HCT116 (cell line): ENCODE data around the gene DGKB. TPM values are rescaled to one million over a fixed set of nuclear protein-coding genes. Genes with fewer than 3 reads are reported as not detected.

Experiments
- ATAC-seq: fragments of 200-7000 bp; cut with Tn5 transposase; 2 replicates; pipeline ENCODE4 v1.9.1; 2020; ENCODE audit warnings: mild to moderate bottlenecking, moderate library complexity
- BruUV-seq: library from RNA; stranded (reverse); fragments of 400-500 nt; replicated peaks from 2 replicates; lab custom pipeline; 2021; lab: Mats Ljungman, UMichigan
- CTCF ChIA-PET: fragments of 300-600 bp; sonication (Branson Sonifier 250); formaldehyde crosslinking; loops from one replicate; lab custom pipeline; 2021; ENCODE audit warnings: antibody characterized with exemption; lab: Charles Lee
- POLR2A ChIA-PET: fragments of 300-600, 350-600 bp; sonication (Branson Sonifier 250); formaldehyde crosslinking; loops from one replicate; lab custom pipeline; 2021; ENCODE audit warnings: antibody characterized with exemption; lab: Charles Lee
- RAD21 ChIA-PET, 2 experiments: fragments of 300-600 bp; sonication (Branson Sonifier 250); formaldehyde crosslinking; loops; one replicate each; lab custom pipeline; 2023; ENCODE audit warnings: low total read pairs in 2 of 2; ENCODE audit not compliant: uncharacterized antibody in 2 of 2, unreplicated experiment in 2 of 2, low non-redundant PET in 1 of 2; lab: Charles Lee
- DNase-seq: peaks from one replicate; pipeline ENCODE4 v3.0.0-alpha.2; 2010; ENCODE audit warnings: low read depth, low spot score
- H2AFZ ChIP-seq: fragments of 200-600 bp; shearing (Covaris generic), sonication (generic); 2 replicates; pipeline ENCODE4 v1.6.1; 2017; ENCODE audit warnings: low read depth, mixed run types, mixed read lengths, antibody characterized with exemption, low read length; ENCODE audit not compliant: poor library complexity, severe bottlenecking
- H3K27ac ChIP-seq: 2 replicates; pipeline ENCODE4 v1.5.1; 2012; ENCODE audit warnings: low read depth, low read length
- H3K27me3 ChIP-seq: fragments of 200-600 bp; sonication (generic); 2 replicates; pipeline ENCODE4 v1.6.1; 2016; ENCODE audit warnings: mixed run types, low read length, mixed read lengths; ENCODE audit not compliant: insufficient read depth
- H3K36me3 ChIP-seq, 2 experiments: fragments of 200-500 bp in 1 of 2; fragments of 200-600 bp in 1 of 2; sonication (Bioruptor generic) in 1 of 2; sonication (generic) in 1 of 2; 2 replicates each; pipeline versions ENCODE4 v1.5.1 to v1.6.1; 2014 to 2016; ENCODE audit warnings: low read length in 2 of 2, inconsistent platforms in 1 of 2, mixed read lengths in 1 of 2, mixed run types in 1 of 2; ENCODE audit not compliant: insufficient read depth in 2 of 2, control insufficient read depth in 1 of 2
- H3K4me1 ChIP-seq, 2 experiments: fragments of 200-600 bp in 1 of 2; sonication (generic) in 1 of 2; 2 replicates each; pipeline versions ENCODE4 v1.5.1 to v1.6.1; 2012 to 2017; ENCODE audit warnings: low read length in 2 of 2, inconsistent platforms in 1 of 2, mild to moderate bottlenecking in 1 of 2, mixed read lengths in 1 of 2, mixed run types in 1 of 2, moderate library complexity in 1 of 2; ENCODE audit not compliant: insufficient read depth in 2 of 2, control insufficient read depth in 1 of 2
- H3K4me2 ChIP-seq: fragments of 200-600 bp; sonication (generic); 2 replicates; pipeline ENCODE4 v1.6.1; 2017; ENCODE audit warnings: mixed run types, low read length, mixed read lengths
- H3K4me3 ChIP-seq, 2 experiments: fragments of 200-600 bp in 1 of 2; sonication (generic) in 1 of 2; replicated peaks in 1 of 2; 2 replicates each; pipeline ENCODE4 v1.5.1; 2011 to 2016; ENCODE audit warnings: low read length in 2 of 2, control low read depth in 1 of 2, low read depth in 1 of 2, mild to moderate bottlenecking in 1 of 2, mixed read lengths in 1 of 2, mixed run types in 1 of 2
- H3K79me2 ChIP-seq: fragments of 200-600 bp; sonication (generic); 2 replicates; pipeline ENCODE4 v1.6.1; 2017; ENCODE audit warnings: mild to moderate bottlenecking, mixed run types, low read length, moderate library complexity, mixed read lengths; ENCODE audit not compliant: insufficient read depth
- H3K9ac ChIP-seq: fragments of 200-600 bp; sonication (generic); 2 replicates; pipeline ENCODE4 v1.6.1; 2016; ENCODE audit warnings: low read length, mixed read lengths
- H3K9me2 ChIP-seq: fragments of 200-600 bp; sonication (generic), shearing (Covaris generic); 2 replicates; pipeline ENCODE4 v1.6.1; 2017; ENCODE audit warnings: mixed run types, mild to moderate bottlenecking, moderate library complexity; ENCODE audit not compliant: insufficient read depth
- H3K9me3 ChIP-seq, 2 experiments: fragments of 200-500 bp in 1 of 2; fragments of 200-600 bp in 1 of 2; sonication (Bioruptor generic) in 1 of 2; sonication (generic) in 1 of 2; 2 replicates each; pipeline ENCODE4 v1.6.1; 2014 to 2017; ENCODE audit warnings: low read length in 2 of 2, mixed read lengths in 2 of 2, inconsistent platforms in 1 of 2, low read depth in 1 of 2, mild to moderate bottlenecking in 1 of 2, mixed run types in 1 of 2, moderate library complexity in 1 of 2; ENCODE audit not compliant: control insufficient read depth in 1 of 2, insufficient read depth in 1 of 2
- H4K20me1 ChIP-seq: fragments of 200-600 bp; sonication (generic), shearing (Covaris generic); 2 replicates; pipeline ENCODE4 v1.6.1; 2017; ENCODE audit warnings: mixed run types, mild to moderate bottlenecking, moderate library complexity; ENCODE audit not compliant: insufficient read depth
- ATF3 ChIP-seq: IDR thresholded peaks from 2 replicates; pipeline ENCODE4 v1.6.1; 2012
- CBX3 ChIP-seq: IDR thresholded peaks from 2 replicates; pipeline ENCODE4 v1.6.1; 2012; ENCODE audit warnings: low read depth
- CEBPB ChIP-seq: IDR thresholded peaks from 2 replicates; pipeline ENCODE4 v1.6.1; 2012; ENCODE audit warnings: low read depth
- EGR1 ChIP-seq: IDR thresholded peaks from 2 replicates; pipeline ENCODE4 v1.6.1; 2012; ENCODE audit warnings: low read depth
- ELF1 ChIP-seq: IDR thresholded peaks from 2 replicates; pipeline ENCODE4 v1.6.1; 2012; ENCODE audit warnings: low read depth, borderline replicate concordance
- EZH2 ChIP-seq: fragments of 200-600 bp; sonication (generic); IDR thresholded peaks from 2 replicates; pipeline ENCODE4 v1.6.1; 2017; ENCODE audit warnings: antibody characterized with exemption, mixed run types
- EZH2phosphoT487 ChIP-seq: fragments of 200-600 bp; IDR thresholded peaks from 2 replicates; pipeline ENCODE4 v1.6.1; 2018; ENCODE audit warnings: antibody characterized with exemption, borderline replicate concordance
- FOSL1 ChIP-seq: IDR thresholded peaks from 2 replicates; pipeline ENCODE4 v1.6.1; 2012; ENCODE audit warnings: low read depth
- JUND ChIP-seq: IDR thresholded peaks from 2 replicates; pipeline ENCODE4 v1.6.1; 2012
- MAX ChIP-seq: IDR thresholded peaks from 2 replicates; pipeline ENCODE4 v1.6.1; 2012
- POLR2A ChIP-seq: IDR thresholded peaks from 2 replicates; pipeline ENCODE4 v1.7.0; 2011; ENCODE audit warnings: borderline replicate concordance; ENCODE audit not compliant: insufficient read depth, insufficient read length; ENCODE audit errors: extremely low read depth
- POLR2AphosphoS5 ChIP-seq: IDR thresholded peaks from 2 replicates; pipeline ENCODE4 v1.6.1; 2011; ENCODE audit warnings: mild to moderate bottlenecking, low read depth, low read length, moderate library complexity
- RAD21 ChIP-seq: IDR thresholded peaks from 2 replicates; pipeline ENCODE4 v1.6.1; 2012; ENCODE audit warnings: low read depth, mild to moderate bottlenecking
- REST ChIP-seq: IDR thresholded peaks from 2 replicates; pipeline ENCODE4 v1.6.1; 2012; ENCODE audit warnings: low read depth
- SIN3A ChIP-seq: IDR thresholded peaks from 2 replicates; pipeline ENCODE4 v1.6.1; 2012; ENCODE audit warnings: low read depth
- TCF7L2 ChIP-seq: IDR thresholded peaks from 2 replicates; pipeline ENCODE4 v1.7.0; 2011; ENCODE audit warnings: borderline replicate concordance, inconsistent platforms; ENCODE audit not compliant: insufficient read depth, insufficient read length; ENCODE audit errors: extremely low read depth
- YY1 ChIP-seq: IDR thresholded peaks from 2 replicates; pipeline ENCODE4 v1.6.1; 2011; ENCODE audit warnings: low read length, low read depth, moderate library complexity, mild to moderate bottlenecking; ENCODE audit not compliant: insufficient replicate concordance; ENCODE audit errors: extremely low read depth
- ZBTB33 ChIP-seq: IDR thresholded peaks from 2 replicates; pipeline ENCODE4 v1.6.1; 2011; ENCODE audit warnings: mild to moderate bottlenecking, low read length, moderate library complexity; ENCODE audit not compliant: insufficient replicate concordance; ENCODE audit errors: extremely low read depth
- ZFX ChIP-seq: fragments of 450-650 bp; IDR thresholded peaks from 2 replicates; pipeline ENCODE4 v1.6.1; 2017
- ZNF274 ChIP-seq: fragments of 200-500 bp; sonication (Bioruptor generic); IDR thresholded peaks from 2 replicates; pipeline ENCODE4 v1.6.1; 2014; ENCODE audit warnings: mild to moderate bottlenecking, low read depth, low read length, inconsistent platforms
- intact Hi-C: fragments of 100-400 bp; cut with micrococcal nuclease; formaldehyde crosslinking; loops from 2 replicates; pipeline ENCODE4 v1.10.0; 2022
- total RNA-seq: library from RNA; stranded (reverse); gene quantifications from one replicate; pipeline ENCODE4 v1.2.1, GENCODE V29; 2021; ENCODE audit not compliant: unreplicated experiment

Gene DGKB
- total RNA-seq, 1 experiment from 2014 or later = 0.05 TPM

GRCh38 chr7:14807507-14807906 is 95.0 kb downstream of the DGKB start:
- ATAC-seq = no peak
- H3K9ac ChIP-seq = no peak overlapping the region
- H3K4me1 ChIP-seq = no peaks in the 10 kb centered on the region
- H3K36me3 ChIP-seq = no peaks in the 10 kb centered on the region
- POLR2A ChIA-PET = no interaction called here
- intact Hi-C loops = no loop called here
- TF ChIP-seq JUND (no peak), EZH2phosphoT487 (no peak), RAD21 (no peak), ELF1 (no peak), CBX3 (no peak), REST (no peak), POLR2AphosphoS5 (no peak), ZBTB33 (no peak), YY1 (no peak), TCF7L2 (no peak), EZH2 (no peak), EGR1 (no peak), MAX (no peak), FOSL1 (no peak), POLR2A (no peak), ZFX (no peak), ATF3 (no peak), CEBPB (no peak), SIN3A (no peak), ZNF274 (no peak)
- TF ChIP-seq, all 23 proteins: peak for 0
- Histone ChIP-seq H3K4me2 (no peak overlapping the region), H2AFZ (no peak overlapping the region), H4K20me1 (no peaks in the 10 kb centered on the region), H3K79me2 (no peaks in the 10 kb centered on the region), H3K9me3 (no peaks in the 10 kb centered on the region), H3K27me3 (no peaks in the 10 kb centered on the region), H3K9me2 (no peaks in the 10 kb centered on the region), H3K4me3 (no peak overlapping the region), H3K27ac (no peak overlapping the region)
- ChIA-PET CTCF (no interaction called here), RAD21 (no interaction called here)
- no peak for DNase-seq
- no TSS peak for BruUV-seq
